Measurements from ENCODE around the gene MLLT1. TPM values are rescaled to one million over a fixed set of nuclear protein-coding genes. Genes with fewer than 3 reads are reported as not detected.

The MLLT1 gene
- total RNA-seq, 1 experiment from 2014 or later: 14.4 TPM

GRCh38 chr19:6275170-6275744, 4.5 kb downstream of the MLLT1 start:
- no peak for DNase-seq (ENCODE audit: low spot score)

GRCh38 chr19:6274756-6275155, 5.0 kb downstream of the MLLT1 start:
- no peak for DNase-seq (ENCODE audit: low spot score)

GRCh38 chr19:6273701-6274601, 5.8 kb downstream of the MLLT1 start:
- peak; percentile 91 for DNase-seq (ENCODE audit: low spot score)

GRCh38 chr19:6272913-6273600, 6.7 kb downstream of the MLLT1 start:
- DNase-seq (ENCODE audit: low spot score): no peak

DNA sequence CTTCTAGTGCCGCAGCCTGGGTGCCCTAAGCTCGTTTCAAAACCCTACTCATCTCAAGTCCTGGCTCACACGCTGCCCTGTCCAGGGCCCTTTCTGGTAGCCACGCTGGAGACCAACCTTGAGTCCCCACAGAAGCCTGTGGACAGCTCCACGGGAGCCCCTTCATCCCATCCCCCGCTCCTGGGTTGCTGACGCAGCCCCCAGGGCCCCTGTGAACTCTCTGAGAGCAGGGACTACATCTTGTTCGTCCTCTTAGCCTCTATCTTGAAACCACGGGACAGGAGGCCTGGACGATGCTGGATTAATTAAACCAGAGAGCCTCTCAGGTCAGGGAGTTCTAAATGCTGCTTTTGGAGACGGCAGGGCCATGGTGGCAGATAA, 7.4 kb downstream of the MLLT1 start:
- no peak for DNase-seq (ENCODE audit: low spot score)

DNA sequence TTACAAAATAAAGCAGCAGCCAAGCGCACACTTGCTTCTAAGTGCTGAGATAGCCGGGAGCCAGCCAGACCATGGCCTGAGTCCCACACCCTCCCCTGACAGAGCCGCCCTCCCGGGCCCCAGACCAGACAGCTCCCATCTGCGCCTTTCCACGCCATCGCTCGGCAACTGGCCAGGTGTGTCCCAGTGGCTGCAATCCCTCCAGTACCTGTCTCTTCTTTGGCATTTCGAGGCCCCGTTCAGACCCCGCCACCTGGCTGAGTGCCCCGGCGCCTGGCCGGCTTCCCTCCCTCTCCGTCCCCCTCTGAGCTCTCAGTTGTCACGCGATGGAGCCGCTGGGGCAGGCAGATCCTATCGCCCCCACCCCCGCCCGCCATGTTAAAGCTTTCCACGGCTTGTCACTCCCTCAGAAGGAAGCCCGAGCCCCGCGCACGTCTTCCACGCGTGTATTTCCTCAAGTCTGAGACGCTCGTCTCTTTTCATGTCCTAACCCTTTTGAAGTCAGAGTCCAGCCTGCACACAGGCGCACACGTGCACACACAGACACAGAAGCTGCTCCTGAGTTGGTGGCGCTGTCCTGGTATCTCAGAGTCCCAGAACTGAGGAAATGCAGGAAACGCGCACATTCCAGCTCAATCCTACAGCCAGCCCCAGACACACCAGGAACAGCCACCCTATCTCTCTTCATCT, 7.9 kb downstream of the MLLT1 start:
- DNase-seq (ENCODE audit: low spot score): no peak

DNA sequence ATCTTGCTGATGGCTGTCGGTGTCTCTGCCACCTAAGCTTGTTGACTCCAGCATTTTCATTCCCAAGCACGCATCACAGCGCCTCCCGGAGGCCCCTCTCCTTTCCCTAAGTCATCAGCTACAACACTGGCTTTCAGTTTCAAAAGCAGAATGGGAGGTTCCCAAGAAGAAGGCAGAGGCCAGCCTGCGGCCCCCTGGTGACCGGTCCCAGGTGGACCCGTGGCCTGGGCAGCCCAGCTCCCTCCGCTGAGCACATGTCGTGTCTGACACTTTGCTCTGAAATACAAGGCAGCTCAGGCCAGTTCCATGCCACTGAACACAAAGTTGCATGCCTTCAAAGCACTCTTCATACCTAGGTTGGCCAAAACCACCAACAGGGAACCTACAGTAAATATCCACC, 8.5 kb downstream of the MLLT1 start:
- no peak for DNase-seq (ENCODE audit: low spot score)

- DNase-seq (ENCODE audit: low spot score): no peak
Measured at GRCh38 chr19:6270822-6271221, 9.0 kb downstream of the MLLT1 start.

- no peak for DNase-seq (ENCODE audit: low spot score)
Measured at GRCh38 chr19:6270076-6270745, 9.6 kb downstream of the MLLT1 start.

DNA sequence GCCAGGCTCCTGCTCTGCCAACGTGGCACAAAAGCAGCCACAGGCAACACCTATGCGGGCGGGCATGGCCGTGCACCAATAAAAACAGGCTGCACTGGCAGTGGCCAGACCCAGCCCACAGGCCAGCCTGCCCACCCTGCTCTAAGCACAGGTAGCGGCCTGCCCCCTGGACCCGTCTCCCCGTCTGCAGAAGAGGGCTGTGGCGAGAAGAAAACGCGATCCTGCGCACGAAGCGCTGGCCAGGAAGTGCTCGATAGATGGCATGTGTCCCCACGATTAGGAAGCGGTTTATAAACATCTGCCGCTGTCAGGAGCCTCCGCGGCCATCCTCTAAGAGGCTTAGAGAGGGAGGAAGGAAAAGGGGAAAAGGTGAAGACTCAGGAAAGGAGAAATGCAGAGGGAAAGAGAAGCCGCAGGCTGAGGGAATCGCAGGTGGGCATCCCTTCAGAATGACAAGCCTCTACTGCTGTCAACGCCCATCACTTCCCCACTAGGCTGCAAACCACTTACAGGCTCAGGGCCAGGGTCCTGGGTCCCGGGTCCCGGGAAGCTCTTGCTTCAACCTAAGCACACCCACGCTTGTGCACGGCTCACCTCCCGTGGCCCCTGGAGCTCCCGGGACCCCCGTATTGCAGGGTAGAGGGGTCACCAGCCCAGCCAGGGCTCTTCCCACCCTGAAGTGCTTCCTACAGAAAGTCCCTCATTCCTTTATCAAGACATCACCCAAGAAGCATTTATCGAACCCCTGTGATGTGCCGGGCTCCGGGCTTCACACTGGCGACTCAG, 10.5 kb downstream of the MLLT1 start:
- no peak for DNase-seq (ENCODE audit: low spot score)

GRCh38 chr19:6268382-6268771, 11.4 kb downstream of the MLLT1 start:
- no peak for DNase-seq (ENCODE audit: low spot score)

DNA sequence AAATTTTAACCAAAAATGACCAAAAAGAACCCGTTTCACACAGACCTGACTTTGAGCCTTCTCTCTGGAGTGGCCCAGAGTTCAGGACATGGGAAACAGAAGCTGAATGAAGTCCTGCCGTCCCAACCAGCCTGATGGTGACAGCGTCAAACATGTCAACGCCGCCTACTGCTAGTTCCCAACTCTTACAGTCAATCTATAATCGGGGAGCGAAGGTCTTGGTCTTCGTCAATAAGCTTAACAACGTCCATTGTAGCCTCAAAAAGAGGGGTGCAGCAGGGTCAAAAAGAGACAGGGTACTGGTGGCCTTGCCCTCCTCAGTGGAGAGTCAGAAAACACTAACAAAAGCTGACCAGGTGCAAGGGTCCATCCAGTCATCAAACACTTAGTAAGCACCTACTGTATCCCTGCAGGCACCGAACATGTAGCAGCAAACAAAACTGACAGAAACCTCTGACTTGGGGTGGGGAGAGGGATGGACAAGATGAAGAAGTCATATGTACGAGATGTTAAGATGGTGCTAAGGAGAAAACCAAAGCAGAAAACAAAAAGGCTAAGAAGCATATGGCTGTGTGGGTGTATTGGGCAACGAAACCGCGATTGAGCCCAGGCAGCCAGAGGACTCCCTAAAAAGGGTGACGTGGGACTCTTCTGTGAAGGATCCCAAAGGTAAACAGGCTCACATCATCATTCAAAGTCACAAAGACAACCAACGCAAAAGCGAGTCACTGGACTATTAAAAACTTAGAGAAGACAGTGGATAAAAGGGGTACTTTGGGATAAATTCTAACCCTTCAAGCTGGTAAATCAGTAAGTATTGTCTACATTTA, 12.0 kb downstream of the MLLT1 start:
- no peak for DNase-seq (ENCODE audit: low spot score)

GRCh38 chr19:6264803-6265202, 15.0 kb downstream of the MLLT1 start:
- no peak for DNase-seq (ENCODE audit: low spot score)

DNA sequence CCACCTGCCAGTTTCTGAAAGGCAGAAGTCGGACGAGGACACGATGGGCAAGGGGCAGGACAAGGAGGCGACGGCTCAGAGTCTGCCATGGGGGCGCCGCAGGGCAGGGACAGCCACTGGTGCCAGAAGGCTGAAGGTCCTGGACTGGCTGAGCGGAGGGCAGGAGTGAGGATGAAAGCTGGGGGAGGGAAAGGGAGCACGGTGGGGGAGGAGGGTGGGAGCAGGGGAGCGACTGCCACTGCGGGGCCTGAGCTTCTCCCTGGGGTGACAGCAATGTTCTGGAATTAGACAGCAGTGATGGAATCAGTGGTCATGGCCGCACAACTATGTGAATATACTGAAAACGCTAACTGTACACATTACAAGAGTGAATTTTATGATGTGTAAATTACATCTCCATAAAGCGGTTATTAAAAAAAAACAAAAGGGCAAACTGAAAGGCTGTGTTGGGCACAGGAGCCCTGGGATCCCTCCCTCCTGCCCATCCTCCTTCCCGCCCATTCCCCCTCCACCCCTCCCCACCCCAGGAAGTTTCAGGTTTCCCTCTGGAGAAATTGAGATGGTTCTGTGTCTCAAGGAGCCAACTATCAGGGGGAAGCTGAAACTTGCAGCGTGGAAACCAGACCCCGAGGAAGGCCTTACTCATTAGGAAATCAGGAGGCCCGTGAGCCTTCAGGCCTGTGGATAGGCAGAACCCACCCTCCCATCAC, 15.9 kb downstream of the MLLT1 start:
- no peak for DNase-seq (ENCODE audit: low spot score)

DNA sequence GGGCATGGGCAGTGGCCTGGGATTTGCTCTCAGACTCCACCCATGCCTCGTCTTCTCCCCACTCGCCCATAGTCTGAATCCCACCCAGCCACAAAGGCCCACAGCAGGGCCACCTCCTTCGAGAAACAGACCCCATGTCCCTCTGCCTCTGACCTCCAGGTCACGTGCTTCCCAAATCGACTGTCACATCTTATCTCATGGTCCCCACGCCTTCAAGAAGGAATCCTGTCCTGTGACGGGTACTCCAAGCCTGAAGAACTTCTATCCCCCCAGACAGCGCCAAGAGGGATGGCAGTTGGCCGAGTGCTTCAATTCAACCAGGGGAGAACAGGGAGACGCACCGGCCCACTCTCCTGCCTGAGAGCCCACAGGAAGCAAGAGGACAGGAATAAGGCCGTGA, 16.5 kb downstream of the MLLT1 start:
- no peak for DNase-seq (ENCODE audit: low spot score)

DNA sequence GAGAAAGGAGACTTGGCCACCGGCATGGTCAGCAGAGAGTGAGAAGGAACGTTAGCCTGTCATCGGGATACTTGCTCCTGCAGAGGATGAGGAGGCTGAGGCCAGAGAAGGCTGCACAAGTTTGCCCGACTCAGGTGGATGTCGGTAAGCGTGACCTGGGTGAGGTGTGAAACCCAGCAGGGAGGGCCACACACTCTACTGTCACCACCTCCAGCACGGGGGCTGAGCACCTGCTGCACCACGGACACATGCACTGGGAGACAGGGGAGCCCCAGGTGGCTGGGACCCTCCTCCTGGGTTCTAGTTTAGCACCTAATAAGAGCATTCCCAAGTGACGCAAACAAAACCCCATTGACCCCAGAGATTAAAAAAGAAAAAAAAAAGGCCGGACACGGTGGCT, 17.3 kb downstream of the MLLT1 start:
- no peak for DNase-seq (ENCODE audit: low spot score)

GRCh38 chr19:6261883-6262282, 17.9 kb downstream of the MLLT1 start:
- DNase-seq (ENCODE audit: low spot score): no peak

- DNase-seq (ENCODE audit: low spot score): no peak
Measured at GRCh38 chr19:6260912-6261650, 18.7 kb downstream of the MLLT1 start.

DNA sequence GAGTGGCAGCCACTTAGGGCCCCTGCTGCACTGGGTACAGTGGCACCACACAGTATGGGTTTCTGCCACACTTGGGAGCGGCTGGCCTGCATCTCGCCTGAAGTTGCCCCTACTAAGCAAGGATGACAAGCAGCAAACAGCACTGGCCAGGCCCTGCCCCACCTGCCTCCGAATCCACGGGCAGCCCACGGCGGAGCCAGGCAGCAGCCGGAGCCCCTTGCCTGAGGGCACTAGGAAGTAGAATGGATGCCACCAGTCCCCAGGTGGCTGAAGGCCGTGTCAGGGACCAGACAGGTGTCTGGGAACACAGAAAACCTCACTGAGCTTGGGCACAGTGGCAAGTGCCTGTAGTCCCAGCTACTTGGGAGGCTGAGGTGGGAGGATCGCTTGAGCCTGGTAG, 19.4 kb downstream of the MLLT1 start:
- DNase-seq (ENCODE audit: low spot score): no peak
